Measurements from ENCODE around the gene RFTN1. TPM values are rescaled to one million over a fixed set of nuclear protein-coding genes. Genes with fewer than 3 reads are reported as not detected.

The RFTN1 gene
- total and polyA plus RNA-seq, 2 donors (not counting 1 experiment from before 2014, with no cell fraction given) = 32.4 to 156 TPM

- Mint-ChIP-seq H3K27me3 (no peaks in the 10 kb centered on the region), H3K27ac (no peak overlapping the region), H3K4me3 (no peak overlapping the region), H3K4me1 (peaks cover 1% of the 10 kb centered on the region), H3K9me3 (ENCODE audit: insufficient read depth) (peaks cover 6% of the 10 kb centered on the region)
- no peak overlapping the region for H3K4me2 ChIP-seq (replicated peaks; ENCODE audit: low read depth, low read length, poor library complexity, severe bottlenecking)
- peaks cover 11% of the 10 kb centered on the region for H4K20me1 ChIP-seq (ENCODE audit: control insufficient read depth, insufficient read depth, low read length, poor library complexity, severe bottlenecking)
- no peak overlapping the region for H3K9ac ChIP-seq (ENCODE audit: low read length)
- POLR2A ChIA-PET = no interaction called here
- CTCF ChIA-PET = no interaction called here
- no peak overlapping the region for H2AFZ ChIP-seq (ENCODE audit: insufficient read depth, low read depth, low read length, poor library complexity, severe bottlenecking)
- no peaks in the 10 kb centered on the region for H3K27me3 ChIP-seq (replicated peaks in 1 of 4; ENCODE audit: control extremely low read depth in 1 of 4, control insufficient read depth in 3 of 4, insufficient read depth in 4 of 4, low read length in 3 of 4)
- intact Hi-C loops (cut with micrococcal nuclease) = no loop called here
- H3K4me3 ChIP-seq (ENCODE audit: control extremely low read depth in 1 of 5, extremely low read depth in 1 of 5, insufficient read depth in 1 of 5, low read depth in 2 of 5, low read length in 4 of 5) = no peak overlapping the region
- no peaks in the 10 kb centered on the region for H3K4me1 ChIP-seq (ENCODE audit: control insufficient read depth in 2 of 2, insufficient read depth in 2 of 2, low read length in 2 of 2)
- 97% methylated on average over 8 of the region's 9 CpGs for WGBS (ENCODE audit: insufficient coverage)
- DNase-seq = no peak
- peaks cover 0 to 10% (median 8%) of the 10 kb centered on the region in 3 donors for H3K9me3 ChIP-seq (ENCODE audit: control extremely low read depth in 1 of 3, control insufficient read depth in 2 of 3, insufficient read depth in 1 of 3, low read length in 2 of 3)
- peaks cover 35% of the 10 kb centered on the region for H3K79me2 ChIP-seq (ENCODE audit: control insufficient read depth, insufficient read depth, low read length)
- H3K27ac ChIP-seq (ENCODE audit: low read length in 2 of 2) = no peak overlapping the region
- no peak for ATAC-seq (ENCODE audit: low read depth)
- H3K36me3 ChIP-seq (replicated peaks in 1 of 2; ENCODE audit: control extremely low read depth in 1 of 2, control insufficient read depth in 1 of 2, extremely low read depth in 1 of 2, insufficient read depth in 2 of 2, low read length in 1 of 2) = peaks cover 6 to 52% of the 10 kb centered on the region in 2 experiments
- TF ChIP-seq EZH2 (IDR thresholded peaks at IDR 0.05; ENCODE audit: borderline replicate concordance, insufficient read depth, low read depth, low read length, poor library complexity, severe bottlenecking) = no peak
- TF ChIP-seq, protein P1, sequence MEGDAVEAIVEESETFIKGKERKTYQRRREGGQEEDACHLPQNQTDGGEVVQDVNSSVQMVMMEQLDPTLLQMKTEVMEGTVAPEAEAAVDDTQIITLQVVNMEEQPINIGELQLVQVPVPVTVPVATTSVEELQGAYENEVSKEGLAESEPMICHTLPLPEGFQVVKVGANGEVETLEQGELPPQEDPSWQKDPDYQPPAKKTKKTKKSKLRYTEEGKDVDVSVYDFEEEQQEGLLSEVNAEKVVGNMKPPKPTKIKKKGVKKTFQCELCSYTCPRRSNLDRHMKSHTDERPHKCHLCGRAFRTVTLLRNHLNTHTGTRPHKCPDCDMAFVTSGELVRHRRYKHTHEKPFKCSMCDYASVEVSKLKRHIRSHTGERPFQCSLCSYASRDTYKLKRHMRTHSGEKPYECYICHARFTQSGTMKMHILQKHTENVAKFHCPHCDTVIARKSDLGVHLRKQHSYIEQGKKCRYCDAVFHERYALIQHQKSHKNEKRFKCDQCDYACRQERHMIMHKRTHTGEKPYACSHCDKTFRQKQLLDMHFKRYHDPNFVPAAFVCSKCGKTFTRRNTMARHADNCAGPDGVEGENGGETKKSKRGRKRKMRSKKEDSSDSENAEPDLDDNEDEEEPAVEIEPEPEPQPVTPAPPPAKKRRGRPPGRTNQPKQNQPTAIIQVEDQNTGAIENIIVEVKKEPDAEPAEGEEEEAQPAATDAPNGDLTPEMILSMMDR (IDR thresholded peaks at IDR 0.05) = no peak
These were observed 183.7 kb downstream of the RFTN1 start for GRCh38 chr3:16329826-16330129.

DNA sequence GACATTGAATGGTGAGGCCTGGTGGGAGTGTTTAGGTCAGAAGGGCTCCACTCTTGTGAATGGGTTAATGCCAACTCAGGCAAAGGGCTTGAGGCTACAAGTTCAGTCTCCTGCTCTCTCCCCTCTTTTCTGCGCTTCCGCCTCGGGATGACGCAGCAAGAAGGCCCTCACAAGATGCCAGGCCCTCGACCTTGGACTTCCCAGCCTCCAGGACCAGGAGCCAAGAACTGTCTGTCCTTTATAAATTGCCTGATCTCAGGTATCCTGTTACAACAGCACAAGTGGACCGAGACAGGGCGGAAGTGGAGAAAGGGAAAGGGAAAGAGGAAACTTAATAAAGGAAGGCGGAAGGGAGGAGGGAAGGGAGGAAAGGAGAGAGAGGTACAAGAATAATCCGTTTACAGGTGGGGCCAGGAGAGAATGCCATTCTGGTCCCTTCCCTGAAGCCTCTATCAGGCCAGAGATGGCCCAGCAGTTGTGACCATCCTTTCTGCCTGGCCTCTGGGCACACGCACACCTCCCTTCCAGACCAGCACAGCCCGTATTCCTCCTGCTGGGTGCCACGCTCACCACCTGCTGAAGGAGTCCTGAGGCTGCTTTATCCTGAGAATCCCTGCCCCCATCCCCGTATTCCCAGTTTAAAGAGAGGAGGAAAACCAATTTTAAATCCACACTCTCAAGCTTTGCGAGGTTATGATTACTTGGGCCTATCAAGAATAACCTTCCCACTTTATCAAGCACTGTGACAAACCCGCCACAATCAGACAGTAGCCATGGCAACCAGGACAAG, 184.3 kb downstream of the RFTN1 start:
- ATAC-seq (ENCODE audit: low read depth) = no peak
- ChIA-PET CTCF (interaction anchor here (0.6 kb wide), 1 partner anchor 207 kb away, joined by 3 read pairs; no protein-coding TSS in a partner anchor), POLR2A (no interaction called here)
- H3K4me2 ChIP-seq (replicated peaks; ENCODE audit: low read depth, low read length, poor library complexity, severe bottlenecking) = no peak overlapping the region
- H3K36me3 ChIP-seq (replicated peaks in 1 of 2; ENCODE audit: control extremely low read depth in 1 of 2, control insufficient read depth in 1 of 2, extremely low read depth in 1 of 2, insufficient read depth in 2 of 2, low read length in 1 of 2) = peaks cover 6 to 51% of the 10 kb centered on the region in 2 experiments
- 97% methylated on average over 11 of the region's 15 CpGs for WGBS (ENCODE audit: insufficient coverage)
- Mint-ChIP-seq H3K4me3 (no peak overlapping the region), H3K9me3 (ENCODE audit: insufficient read depth) (peaks cover 6% of the 10 kb centered on the region), H3K4me1 (no peaks in the 10 kb centered on the region), H3K27me3 (no peaks in the 10 kb centered on the region), H3K27ac (no peak overlapping the region)
- H3K27me3 ChIP-seq (replicated peaks in 1 of 4; ENCODE audit: control extremely low read depth in 1 of 4, control insufficient read depth in 3 of 4, insufficient read depth in 4 of 4, low read length in 3 of 4) = no peaks in the 10 kb centered on the region
- H3K27ac ChIP-seq (ENCODE audit: low read length in 2 of 2) = no peak overlapping the region
- H4K20me1 ChIP-seq (ENCODE audit: control insufficient read depth, insufficient read depth, low read length, poor library complexity, severe bottlenecking) = peaks cover 11% of the 10 kb centered on the region
- H3K4me1 ChIP-seq (ENCODE audit: control insufficient read depth in 2 of 2, insufficient read depth in 2 of 2, low read length in 2 of 2) = no peaks in the 10 kb centered on the region
- no peak for TF ChIP-seq EZH2 (IDR thresholded peaks at IDR 0.05; ENCODE audit: borderline replicate concordance, insufficient read depth, low read depth, low read length, poor library complexity, severe bottlenecking)
- TF ChIP-seq, protein P1 (IDR thresholded peaks at IDR 0.05) = no peak
- no peak overlapping the region for H2AFZ ChIP-seq (ENCODE audit: insufficient read depth, low read depth, low read length, poor library complexity, severe bottlenecking)
- H3K9ac ChIP-seq (ENCODE audit: low read length) = no peak overlapping the region
- intact Hi-C loops (cut with micrococcal nuclease) = no loop called here
- DNase-seq = no peak
- peaks cover 0 to 10% (median 8%) of the 10 kb centered on the region in 3 donors for H3K9me3 ChIP-seq (ENCODE audit: control extremely low read depth in 1 of 3, control insufficient read depth in 2 of 3, insufficient read depth in 1 of 3, low read length in 2 of 3)
- H3K4me3 ChIP-seq (ENCODE audit: control extremely low read depth in 1 of 5, extremely low read depth in 1 of 5, insufficient read depth in 1 of 5, low read depth in 2 of 5, low read length in 4 of 5) = no peak overlapping the region
- peaks cover 31% of the 10 kb centered on the region for H3K79me2 ChIP-seq (ENCODE audit: control insufficient read depth, insufficient read depth, low read length)
